22Rv1 (cell line): ENCODE data around the gene ARHGAP21.
A peak's percentile ranks its signal among the peaks of the same experiment; 100 is the strongest.

Source experiments
- H3K27ac ChIP-seq: fragments of 450-650 bp; 2 replicates; pipeline ENCODE4 v1.5.1; 2017
- ZFX ChIP-seq: fragments of 450-650 bp; IDR thresholded peaks from 2 replicates; pipeline ENCODE4 v1.6.1; 2017; ENCODE audit warnings: antibody characterized with exemption, borderline replicate concordance
- TF ChIP-seq, protein P1 (sequence below): fragments of 450-650 bp; IDR thresholded peaks from 2 replicates; pipeline ENCODE4 v1.5.1; 2017; ENCODE audit warnings: mild to moderate bottlenecking

Gene ARHGAP21

DNA sequence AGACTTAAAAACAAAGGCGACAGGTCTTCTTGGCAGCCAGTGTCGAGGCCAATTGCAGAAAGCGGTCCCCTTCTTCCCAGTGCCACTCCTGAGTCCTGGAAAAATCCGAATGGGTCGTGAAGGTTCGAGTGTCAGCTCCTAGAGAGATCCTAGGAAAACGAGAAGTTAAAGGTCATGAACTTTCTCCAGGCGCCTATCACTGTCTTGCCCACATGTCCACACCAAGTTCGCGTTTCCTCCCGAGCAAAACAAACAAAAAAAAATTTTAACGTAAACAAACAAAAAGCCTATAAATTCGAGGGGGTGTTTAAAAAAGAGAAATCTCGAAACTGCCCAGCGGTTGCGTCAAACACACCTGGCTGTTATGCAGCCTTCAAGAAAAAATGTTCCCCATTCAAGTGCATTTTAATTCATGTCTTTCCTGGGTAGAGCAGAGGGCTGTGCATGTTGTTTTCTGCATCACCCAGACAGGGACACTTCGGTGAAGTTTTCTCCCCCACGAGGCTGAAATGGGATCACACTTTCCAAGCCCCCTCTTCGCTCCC, 1.5 kb downstream of the ARHGAP21 start:
- peak overlapping the region; percentile 88 for H3K27ac ChIP-seq
- TF ChIP-seq, protein P1, sequence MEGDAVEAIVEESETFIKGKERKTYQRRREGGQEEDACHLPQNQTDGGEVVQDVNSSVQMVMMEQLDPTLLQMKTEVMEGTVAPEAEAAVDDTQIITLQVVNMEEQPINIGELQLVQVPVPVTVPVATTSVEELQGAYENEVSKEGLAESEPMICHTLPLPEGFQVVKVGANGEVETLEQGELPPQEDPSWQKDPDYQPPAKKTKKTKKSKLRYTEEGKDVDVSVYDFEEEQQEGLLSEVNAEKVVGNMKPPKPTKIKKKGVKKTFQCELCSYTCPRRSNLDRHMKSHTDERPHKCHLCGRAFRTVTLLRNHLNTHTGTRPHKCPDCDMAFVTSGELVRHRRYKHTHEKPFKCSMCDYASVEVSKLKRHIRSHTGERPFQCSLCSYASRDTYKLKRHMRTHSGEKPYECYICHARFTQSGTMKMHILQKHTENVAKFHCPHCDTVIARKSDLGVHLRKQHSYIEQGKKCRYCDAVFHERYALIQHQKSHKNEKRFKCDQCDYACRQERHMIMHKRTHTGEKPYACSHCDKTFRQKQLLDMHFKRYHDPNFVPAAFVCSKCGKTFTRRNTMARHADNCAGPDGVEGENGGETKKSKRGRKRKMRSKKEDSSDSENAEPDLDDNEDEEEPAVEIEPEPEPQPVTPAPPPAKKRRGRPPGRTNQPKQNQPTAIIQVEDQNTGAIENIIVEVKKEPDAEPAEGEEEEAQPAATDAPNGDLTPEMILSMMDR, result no peak
- no peak for TF ChIP-seq ZFX

DNA sequence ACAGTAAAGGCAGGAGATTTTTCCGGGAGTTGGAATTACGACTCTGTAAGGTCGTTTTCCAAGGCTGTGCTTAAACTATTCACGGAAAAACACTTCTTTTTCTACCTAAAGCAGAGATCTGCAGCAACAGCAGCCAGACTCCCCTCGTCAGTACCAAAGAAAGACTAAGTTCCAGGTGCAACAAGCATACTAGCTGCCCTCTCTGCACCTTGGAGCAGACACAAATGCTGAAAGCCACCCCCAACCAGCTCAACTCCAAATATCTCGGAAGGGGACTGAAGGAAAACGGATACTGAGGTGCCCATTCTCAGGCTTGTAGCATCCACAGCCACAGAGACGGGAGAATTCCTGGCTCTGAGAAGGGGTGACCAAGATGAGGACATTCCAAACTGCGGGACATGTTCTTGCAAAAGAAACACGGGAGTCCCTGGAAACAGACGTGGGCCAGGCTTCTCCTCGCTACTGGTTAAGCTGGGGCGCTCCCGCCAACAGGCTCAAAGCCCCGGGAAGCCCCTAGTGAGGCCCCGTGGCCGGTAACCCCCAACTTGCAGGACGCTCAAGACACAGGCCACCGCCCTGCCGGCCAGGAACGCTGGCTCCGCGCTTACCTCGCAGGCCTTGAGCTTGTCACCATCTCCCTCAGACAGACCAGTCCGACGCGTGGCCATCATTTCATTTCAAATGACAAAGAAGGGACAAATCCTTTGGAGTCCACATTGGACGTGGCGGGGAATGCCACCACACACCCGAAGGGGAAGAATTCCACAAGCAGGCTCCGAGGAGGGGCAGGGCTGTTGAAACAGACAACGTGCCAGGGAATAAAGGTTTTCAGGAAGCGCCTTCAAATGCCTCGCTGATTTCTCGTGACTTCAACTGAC, 2.2 kb downstream of the ARHGAP21 start:
- H3K27ac ChIP-seq, result 0 out of 2 replicates have a peak overlapping the region, but pooled peaks have one; percentile 88
- TF ChIP-seq ZFX, result no peak
- TF ChIP-seq, protein P1, result no peak

DNA sequence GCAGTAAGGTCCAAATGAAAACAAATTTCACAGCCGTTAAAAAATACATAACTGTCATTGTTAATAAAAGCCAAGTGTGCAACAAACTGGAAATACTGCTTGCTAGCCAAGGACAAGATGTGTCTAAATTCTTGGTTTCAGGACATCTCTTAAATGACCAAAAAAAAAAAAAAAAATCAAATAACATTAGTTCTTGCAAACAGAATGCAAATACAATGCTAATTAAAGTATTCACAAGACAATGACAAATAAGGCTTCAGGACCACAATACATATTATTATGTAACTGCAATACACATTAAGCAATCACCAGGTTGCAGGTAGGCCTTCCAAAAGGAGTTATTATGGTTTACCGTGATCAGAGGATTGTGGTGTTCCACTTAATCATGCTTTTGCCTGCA, 3.6 kb downstream of the ARHGAP21 start:
- H3K27ac ChIP-seq, result no peak overlapping the region
- TF ChIP-seq, protein P1, result no peak
- no peak for TF ChIP-seq ZFX

DNA sequence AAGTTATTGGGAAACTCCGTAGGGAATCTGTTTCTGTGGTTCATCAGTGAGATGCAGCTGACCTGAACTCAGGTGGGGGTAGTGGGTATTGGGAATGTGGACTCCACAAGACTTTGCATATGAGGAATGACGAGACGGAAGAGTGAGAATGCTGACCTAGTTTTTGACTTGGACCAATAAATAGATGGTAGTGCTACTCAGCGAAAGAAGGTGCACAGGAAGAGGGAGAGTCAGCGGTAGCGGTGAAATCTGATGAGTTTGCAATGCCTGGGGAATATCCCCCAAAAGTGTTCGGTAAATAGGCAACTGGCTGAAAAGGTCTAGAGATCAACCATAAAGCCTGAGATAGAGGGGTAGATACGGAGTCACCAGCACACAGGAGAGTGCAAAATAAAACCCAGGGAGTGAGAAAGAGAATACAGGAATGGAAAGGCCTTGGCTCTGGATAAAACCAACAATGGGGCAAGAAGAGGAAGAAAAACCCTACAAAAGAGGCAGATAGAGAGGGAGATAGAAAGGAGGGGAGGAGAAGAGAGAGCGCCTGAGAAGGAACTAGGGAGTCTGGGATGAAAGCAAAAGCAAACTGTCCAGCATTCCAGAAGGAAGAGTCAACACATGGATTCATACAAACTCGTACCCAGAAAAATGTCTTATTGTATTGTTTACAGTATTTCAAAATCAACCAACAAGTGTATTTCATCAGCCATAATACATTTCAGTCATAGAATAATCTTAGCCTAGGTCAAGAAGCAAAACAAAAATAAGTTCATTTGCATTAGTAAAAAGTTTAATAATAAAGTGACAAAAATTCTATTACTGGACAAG, 5.4 kb downstream of the ARHGAP21 start:
- H3K27ac ChIP-seq, result no peak overlapping the region
- TF ChIP-seq, protein P1, result no peak
- TF ChIP-seq ZFX, result no peak

DNA sequence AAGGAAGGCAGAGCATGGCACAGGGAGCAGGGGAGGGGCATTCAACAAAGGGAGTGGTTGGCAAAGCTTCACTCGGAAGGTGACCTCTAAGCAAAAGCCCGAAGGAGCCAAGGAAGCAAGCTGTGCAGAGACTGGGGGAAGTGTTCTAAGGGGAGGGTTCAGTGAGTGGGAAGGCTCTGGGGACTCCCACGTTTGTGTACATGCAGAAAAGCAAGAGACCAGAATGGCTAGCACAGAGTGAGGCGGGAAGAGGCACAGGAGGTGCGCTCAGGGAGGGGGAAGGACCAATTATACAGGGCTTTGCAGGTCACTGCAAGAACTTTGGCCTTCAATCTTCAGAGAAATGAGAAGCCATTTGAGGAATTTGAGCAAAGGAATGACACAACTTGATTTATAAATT, 7.4 kb downstream of the ARHGAP21 start:
- no peak for TF ChIP-seq ZFX
- TF ChIP-seq, protein P1, result no peak
- no peak overlapping the region for H3K27ac ChIP-seq

DNA sequence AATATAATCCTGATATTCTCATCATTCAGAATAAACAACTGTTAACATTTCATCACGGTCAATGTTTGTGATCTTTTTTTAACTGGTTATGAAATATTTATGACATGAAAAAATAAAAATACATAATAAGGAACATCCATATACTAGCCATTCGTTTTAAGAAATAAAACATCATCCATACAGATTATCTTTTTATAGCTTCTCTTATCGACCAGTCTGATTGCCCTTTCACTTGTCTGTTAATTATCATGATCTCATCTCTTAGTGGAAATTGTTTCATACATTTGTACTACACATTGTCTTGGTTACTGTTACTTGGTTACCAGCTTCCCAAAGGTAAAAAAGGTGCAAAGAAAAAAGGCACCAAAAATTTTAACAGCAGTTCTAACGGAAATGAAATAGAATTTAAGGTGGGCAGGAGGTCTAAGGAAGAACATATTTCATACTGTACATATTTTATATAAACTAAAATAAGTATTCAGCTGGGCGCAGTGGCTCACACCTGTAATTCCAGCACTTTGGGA, 8.4 kb downstream of the ARHGAP21 start:
- TF ChIP-seq ZFX, result no peak
- TF ChIP-seq, protein P1, result no peak
- H3K27ac ChIP-seq, result no peak overlapping the region
